ENCODE data around the gene ATG4A. TPM values are rescaled to one million over a fixed set of nuclear protein-coding genes. Genes with fewer than 3 reads are reported as not detected.

The ATG4A gene
- total RNA-seq, 4 donors from 2014 or later = 18.3 to 22.1 (median 20.4) TPM

- ATAC-seq (no peak), DNase-seq (no peak)
- intact Hi-C loops (cut with DNase I; ENCODE audit: low total_unique reads) (no loop called here), in situ Hi-C loops (cut with MboI; ENCODE audit: low sequenced_read_pairs in 4 of 4) (no loop called here)
- H3K4me1 ChIP-seq = no peaks in the 10 kb centered on the region
- H3K27me3 ChIP-seq = no peaks in the 10 kb centered on the region
- no peak overlapping the region for H3K4me3 ChIP-seq
- TF ChIP-seq POLR2A (IDR thresholded peaks at IDR 0.05) (no peak), CTCF (IDR thresholded peaks at IDR 0.05 in 4 of 5, conservative IDR thresholded peaks at IDR 0.05 in 1 of 5) (no peak)
- no peaks in the 10 kb centered on the region for H3K36me3 ChIP-seq
- no peaks in the 10 kb centered on the region for H3K9me3 ChIP-seq
- H3K27ac ChIP-seq = no peak overlapping the region
These were observed 78.2 kb downstream of the ATG4A start for GRCh38 chrX:108169768-108170167.

- no peak overlapping the region for H3K4me3 ChIP-seq
- intact Hi-C loops (cut with DNase I; ENCODE audit: low total_unique reads) = no loop called here
- H3K9me3 ChIP-seq = no peaks in the 10 kb centered on the region
- in situ Hi-C loops (cut with MboI; ENCODE audit: low sequenced_read_pairs in 4 of 4) = no loop called here
- no peak overlapping the region for H3K27ac ChIP-seq
- H3K4me1 ChIP-seq = no peaks in the 10 kb centered on the region
- H3K27me3 ChIP-seq = no peaks in the 10 kb centered on the region
- no peak for TF ChIP-seq CTCF (IDR thresholded peaks at IDR 0.05 in 4 of 5, conservative IDR thresholded peaks at IDR 0.05 in 1 of 5)
- no peaks in the 10 kb centered on the region for H3K36me3 ChIP-seq
- DNase-seq (no peak), ATAC-seq (no peak)
These were observed 80.1 kb downstream of the ATG4A start for GRCh38 chrX:108171671-108172070.

GRCh38 chrX:108173874-108174273 is 82.3 kb downstream of the ATG4A start:
- no peaks in the 10 kb centered on the region for H3K36me3 ChIP-seq
- intact Hi-C loops (cut with DNase I; ENCODE audit: low total_unique reads) = no loop called here
- DNase-seq = no peak

GRCh38 chrX:108177351-108178142 is 86.0 kb downstream of the ATG4A start:
- intact Hi-C loops (cut with DNase I; ENCODE audit: low total_unique reads) (no loop called here), in situ Hi-C loops (cut with MboI; ENCODE audit: low sequenced_read_pairs in 4 of 4) (no loop called here)
- H3K4me1 ChIP-seq = no peaks in the 10 kb centered on the region

More at GRCh38 chrX:108173874-108174273, 82.3 kb downstream of the ATG4A start:
- Histone ChIP-seq H3K4me1 (no peaks in the 10 kb centered on the region), H3K9me3 (no peaks in the 10 kb centered on the region), H3K4me3 (no peak overlapping the region), H3K27ac (no peak overlapping the region), H3K27me3 (no peaks in the 10 kb centered on the region)
- ATAC-seq = no peak
- TF ChIP-seq POLR2A (IDR thresholded peaks at IDR 0.05) = no peak
- no peak for TF ChIP-seq CTCF (IDR thresholded peaks at IDR 0.05 in 4 of 5, conservative IDR thresholded peaks at IDR 0.05 in 1 of 5)
- in situ Hi-C loops (cut with MboI; ENCODE audit: low sequenced_read_pairs in 4 of 4) = no loop called here

GRCh38 chrX:108178143-108178498 is 86.5 kb downstream of the ATG4A start:
- DNase-seq = no peak
- in situ Hi-C loops (cut with MboI; ENCODE audit: low sequenced_read_pairs in 4 of 4) (no loop called here), intact Hi-C loops (cut with DNase I; ENCODE audit: low total_unique reads) (no loop called here)
- H3K4me3 ChIP-seq = no peak overlapping the region
- H3K9me3 ChIP-seq = no peaks in the 10 kb centered on the region
- H3K4me1 ChIP-seq = no peaks in the 10 kb centered on the region
- H3K27ac ChIP-seq = no peak overlapping the region
- ATAC-seq = no peak
- TF ChIP-seq CTCF (IDR thresholded peaks at IDR 0.05 in 4 of 5, conservative IDR thresholded peaks at IDR 0.05 in 1 of 5) = no peak
- H3K36me3 ChIP-seq = no peaks in the 10 kb centered on the region
- no peaks in the 10 kb centered on the region for H3K27me3 ChIP-seq

More at GRCh38 chrX:108177351-108178142, 86.0 kb downstream of the ATG4A start:
- no peak for TF ChIP-seq POLR2A (IDR thresholded peaks at IDR 0.05)
- DNase-seq = no peak
- H3K36me3 ChIP-seq = no peaks in the 10 kb centered on the region
- H3K27ac ChIP-seq = no peak overlapping the region
- ATAC-seq = no peak
- H3K27me3 ChIP-seq = no peaks in the 10 kb centered on the region
- no peaks in the 10 kb centered on the region for H3K9me3 ChIP-seq
- no peak overlapping the region for H3K4me3 ChIP-seq
